GM06990 (cell line): ENCODE data around the gene KAT2B.

ENCODE experiments used
- DNase-seq: peaks from one replicate; pipeline ENCODE4 v3.0.0-alpha.2; 2011; ENCODE audit not compliant: insufficient read length; ENCODE audit errors: extremely low read depth
- H3K27me3 ChIP-seq: replicated peaks from 2 replicates; pipeline ENCODE4 v1.6.0; 2011; ENCODE audit warnings: low read length; ENCODE audit not compliant: control insufficient read depth, insufficient read depth
- H3K36me3 ChIP-seq: 2 replicates; pipeline ENCODE4 v1.5.1; 2011; ENCODE audit warnings: low read length; ENCODE audit not compliant: control insufficient read depth, insufficient read depth
- H3K4me3 ChIP-seq: replicated peaks from 2 replicates; pipeline ENCODE4 v1.5.1; 2011; ENCODE audit warnings: low read depth, mild to moderate bottlenecking, control low read depth, low read length
- CTCF ChIP-seq: IDR thresholded peaks from 2 replicates; pipeline ENCODE4 v1.5.1; 2011; ENCODE audit warnings: low read length, control low read depth, mild to moderate bottlenecking, inconsistent platforms; ENCODE audit not compliant: insufficient read depth, poor library complexity, severe bottlenecking

Gene KAT2B

GRCh38 chr3:20096135-20096685, 56.0 kb downstream of the KAT2B start:
- no peak for TF ChIP-seq CTCF
- Histone ChIP-seq H3K36me3 (no peaks in the 10 kb centered on the region), H3K4me3 (no peak overlapping the region), H3K27me3 (no peaks in the 10 kb centered on the region)
- no peak for DNase-seq

GRCh38 chr3:20097015-20097414, 56.8 kb downstream of the KAT2B start:
- DNase-seq, result no peak

GRCh38 chr3:20099060-20099459, 58.8 kb downstream of the KAT2B start:
- H3K4me3 ChIP-seq, result no peak overlapping the region
- no peak for DNase-seq
- H3K36me3 ChIP-seq, result no peaks in the 10 kb centered on the region
- no peak for TF ChIP-seq CTCF
- H3K27me3 ChIP-seq, result no peaks in the 10 kb centered on the region

More at GRCh38 chr3:20097015-20097414, 56.8 kb downstream of the KAT2B start:
- H3K4me3 ChIP-seq, result no peak overlapping the region
- H3K27me3 ChIP-seq, result no peaks in the 10 kb centered on the region
- no peaks in the 10 kb centered on the region for H3K36me3 ChIP-seq
- no peak for TF ChIP-seq CTCF

- TF ChIP-seq CTCF, result no peak
- no peaks in the 10 kb centered on the region for H3K36me3 ChIP-seq
- DNase-seq, result no peak
Measured at GRCh38 chr3:20100151-20100550, 59.9 kb downstream of the KAT2B start.

GRCh38 chr3:20101041-20101440, 60.8 kb downstream of the KAT2B start:
- no peak for DNase-seq
- Histone ChIP-seq H3K4me3 (no peak overlapping the region), H3K36me3 (no peaks in the 10 kb centered on the region), H3K27me3 (no peaks in the 10 kb centered on the region)
- TF ChIP-seq CTCF, result no peak

More at GRCh38 chr3:20100151-20100550, 59.9 kb downstream of the KAT2B start:
- Histone ChIP-seq H3K27me3 (no peaks in the 10 kb centered on the region), H3K4me3 (no peak overlapping the region)

GRCh38 chr3:20103731-20104130, 63.5 kb downstream of the KAT2B start:
- Histone ChIP-seq H3K36me3 (no peaks in the 10 kb centered on the region), H3K27me3 (no peaks in the 10 kb centered on the region), H3K4me3 (no peak overlapping the region)
- no peak for DNase-seq
- no peak for TF ChIP-seq CTCF
